ENCODE results near the gene PARD6G. TPM values are rescaled to one million over a fixed set of nuclear protein-coding genes. Genes with fewer than 3 reads are reported as not detected.

PARD6G gene
- total and polyA plus RNA-seq, 2 of the 8 experiments (the other 6 are each of a cell fraction or from before 2014, with no cell fraction given) = 11.3 to 17.9 TPM

DNA sequence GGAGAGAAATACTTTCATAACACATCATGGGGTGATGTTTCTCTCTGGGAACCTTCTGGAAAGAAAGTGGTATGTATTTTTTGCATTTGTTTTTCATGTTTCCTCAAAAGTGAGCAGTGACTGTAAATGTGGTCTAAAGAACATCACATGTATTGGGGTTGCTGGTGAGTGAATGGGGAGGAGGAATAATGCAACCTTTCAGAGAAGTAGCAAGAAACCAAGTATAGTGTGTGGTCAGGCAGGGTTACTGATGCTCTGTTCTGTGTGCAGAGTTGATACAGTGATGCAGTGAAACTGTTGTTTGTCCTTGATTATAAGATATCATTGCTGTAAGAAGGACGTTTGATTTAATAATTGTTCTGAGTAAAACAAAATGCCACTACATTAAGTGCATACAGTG, 114.2 kb downstream of the PARD6G start (continued):
- TF ChIP-seq, protein P1, sequence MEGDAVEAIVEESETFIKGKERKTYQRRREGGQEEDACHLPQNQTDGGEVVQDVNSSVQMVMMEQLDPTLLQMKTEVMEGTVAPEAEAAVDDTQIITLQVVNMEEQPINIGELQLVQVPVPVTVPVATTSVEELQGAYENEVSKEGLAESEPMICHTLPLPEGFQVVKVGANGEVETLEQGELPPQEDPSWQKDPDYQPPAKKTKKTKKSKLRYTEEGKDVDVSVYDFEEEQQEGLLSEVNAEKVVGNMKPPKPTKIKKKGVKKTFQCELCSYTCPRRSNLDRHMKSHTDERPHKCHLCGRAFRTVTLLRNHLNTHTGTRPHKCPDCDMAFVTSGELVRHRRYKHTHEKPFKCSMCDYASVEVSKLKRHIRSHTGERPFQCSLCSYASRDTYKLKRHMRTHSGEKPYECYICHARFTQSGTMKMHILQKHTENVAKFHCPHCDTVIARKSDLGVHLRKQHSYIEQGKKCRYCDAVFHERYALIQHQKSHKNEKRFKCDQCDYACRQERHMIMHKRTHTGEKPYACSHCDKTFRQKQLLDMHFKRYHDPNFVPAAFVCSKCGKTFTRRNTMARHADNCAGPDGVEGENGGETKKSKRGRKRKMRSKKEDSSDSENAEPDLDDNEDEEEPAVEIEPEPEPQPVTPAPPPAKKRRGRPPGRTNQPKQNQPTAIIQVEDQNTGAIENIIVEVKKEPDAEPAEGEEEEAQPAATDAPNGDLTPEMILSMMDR (IDR thresholded peaks at IDR 0.05; ENCODE audit: control extremely low read depth in 1 of 3, insufficient read depth in 1 of 3, low read depth in 1 of 3, low read length in 3 of 3) = no peak
- TF ChIP-seq CREB1 (IDR thresholded peaks at IDR 0.05) (no peak), TBP (IDR thresholded peaks at IDR 0.05; ENCODE audit: low read depth, low read length) (no peak)

Measured in H1 (cell line).